CD14-positive monocyte (primary cell): ENCODE measurements around the gene SMIM35. TPM values are rescaled to one million over a fixed set of nuclear protein-coding genes. Genes with fewer than 3 reads are reported as not detected.

ENCODE experiments used
- DNase-seq, 3 donors: peaks; one replicate each; pipeline ENCODE4 v3.0.0-alpha.2; 2011 to 2022
- H2AFZ ChIP-seq: 2 replicates; pipeline ENCODE4 v1.6.0; 2012; ENCODE audit warnings: mild to moderate bottlenecking, low read depth, low read length, inconsistent platforms; ENCODE audit not compliant: insufficient read depth, poor library complexity, severe bottlenecking
- H3K27ac ChIP-seq, 2 donors: 1 replicate in 1 of 2; 2 replicates in 1 of 2; pipeline ENCODE4 v1.5.1; 2012 to 2013; ENCODE audit warnings: low read length in 2 of 2, control low read depth in 1 of 2, inconsistent platforms in 1 of 2, low read depth in 1 of 2, mild to moderate bottlenecking in 1 of 2
- H3K27me3 ChIP-seq, 2 donors: one replicate each; pipeline versions ENCODE4 v1.6.0 to v1.6.1; 2011 to 2013; ENCODE audit warnings: low read length in 2 of 2; ENCODE audit not compliant: control insufficient read depth in 2 of 2, insufficient read depth in 2 of 2
- H3K36me3 ChIP-seq, 2 donors: replicated peaks in 1 of 2; 1 replicate in 1 of 2; 2 replicates in 1 of 2; pipeline versions ENCODE4 v1.5.1 to v1.6.1; 2012 to 2013; ENCODE audit warnings: low read length in 2 of 2, control low read depth in 1 of 2, inconsistent platforms in 1 of 2, mild to moderate bottlenecking in 1 of 2; ENCODE audit not compliant: insufficient read depth in 2 of 2, control insufficient read depth in 1 of 2
- H3K4me1 ChIP-seq, 2 donors: 1 replicate in 1 of 2; 2 replicates in 1 of 2; pipeline versions ENCODE4 v1.5.1 to v1.6.1; 2012 to 2013; ENCODE audit warnings: low read length in 2 of 2, control low read depth in 1 of 2, inconsistent platforms in 1 of 2, mild to moderate bottlenecking in 1 of 2, moderate library complexity in 1 of 2; ENCODE audit not compliant: insufficient read depth in 2 of 2, control insufficient read depth in 1 of 2
- H3K4me2 ChIP-seq: replicated peaks from 2 replicates; pipeline ENCODE3; 2012; ENCODE audit warnings: low read length, moderate library complexity, mild to moderate bottlenecking; ENCODE audit not compliant: poor library complexity, severe bottlenecking; ENCODE audit errors: extremely low read depth
- H3K4me3 ChIP-seq, 3 experiments: fragments of 200-600 bp in 1 of 3; sonication (generic) in 1 of 3; replicated peaks in 1 of 3; 1 replicate in 2 of 3; 2 replicates in 1 of 3; pipeline ENCODE4 v1.5.1; 2011 to 2013; ENCODE audit warnings: low read length in 3 of 3, mild to moderate bottlenecking in 3 of 3, control low read depth in 2 of 3, low read depth in 2 of 3, inconsistent platforms in 1 of 3, moderate library complexity in 1 of 3
- H3K79me2 ChIP-seq: 2 replicates; pipeline ENCODE4 v1.6.0; 2012; ENCODE audit warnings: mild to moderate bottlenecking, control low read depth, inconsistent platforms, low read length, moderate library complexity; ENCODE audit not compliant: insufficient read depth
- H3K9ac ChIP-seq: 2 replicates; pipeline ENCODE4 v1.6.0; 2017; ENCODE audit warnings: low read length, mild to moderate bottlenecking; ENCODE audit not compliant: insufficient read depth, poor library complexity, severe bottlenecking
- H3K9me3 ChIP-seq, 2 donors: replicated peaks in 1 of 2; 1 replicate in 1 of 2; 2 replicates in 1 of 2; pipeline versions ENCODE4 v1.5.1 to v1.6.1; 2012 to 2013; ENCODE audit warnings: low read length in 2 of 2, control low read depth in 1 of 2; ENCODE audit not compliant: control insufficient read depth in 1 of 2, insufficient read depth in 1 of 2
- H4K20me1 ChIP-seq: 2 replicates; pipeline ENCODE4 v1.6.0; 2012; ENCODE audit warnings: mild to moderate bottlenecking, low read length, control low read depth, moderate library complexity; ENCODE audit not compliant: insufficient read depth
- H3K27ac Mint-ChIP-seq, 7 donors: one replicate each; pipeline ENCODE4 v1.8.0; 2020; ENCODE audit warnings: mild to moderate bottlenecking in 7 of 7, mixed read lengths in 7 of 7, moderate library complexity in 6 of 7, inconsistent platforms in 2 of 7
- H3K27me3 Mint-ChIP-seq, 3 donors: one replicate each; pipeline ENCODE4 v1.8.0; 2021 to 2022; ENCODE audit warnings: low read depth in 3 of 3, mild to moderate bottlenecking in 3 of 3, mixed read lengths in 3 of 3, moderate library complexity in 3 of 3, inconsistent platforms in 1 of 3
- H3K36me3 Mint-ChIP-seq, 2 donors: one replicate each; pipeline ENCODE4 v1.8.0; 2020; ENCODE audit warnings: mixed read lengths in 2 of 2, inconsistent platforms in 1 of 2, mild to moderate bottlenecking in 1 of 2
- H3K4me1 Mint-ChIP-seq: one replicate; pipeline ENCODE4 v1.8.0; 2020; ENCODE audit warnings: mild to moderate bottlenecking, mixed read lengths
- H3K4me3 Mint-ChIP-seq, 2 donors: one replicate each; pipeline ENCODE4 v1.8.0; 2020; ENCODE audit warnings: mild to moderate bottlenecking in 2 of 2, mixed read lengths in 2 of 2, moderate library complexity in 1 of 2
- H3K9me3 Mint-ChIP-seq, 7 donors: one replicate each; pipeline ENCODE4 v1.8.0; 2020 to 2022; ENCODE audit warnings: mixed read lengths in 7 of 7, mild to moderate bottlenecking in 6 of 7, moderate library complexity in 6 of 7, inconsistent platforms in 2 of 7
- CTCF ChIP-seq: fragments of 200-600 bp; IDR thresholded peaks from one replicate; pipeline ENCODE4 v1.8.0; 2022; ENCODE audit warnings: antibody characterized with exemption, mild to moderate bottlenecking
- WGBS: methylation state at CpG from one replicate; pipeline ENCODE4 v1.1.5; 2013; ENCODE audit warnings: missing lambda C conversion rate; ENCODE audit not compliant: insufficient coverage; 5-methylcytosine and 5-hydroxymethylcytosine counted together
- intact Hi-C, 2 donors: fragments of 100-400 bp; cut with micrococcal nuclease; formaldehyde crosslinking; loops; one replicate each; pipeline versions ENCODE4 v1.15.0 to v1.15.1; 2023
- polyA plus RNA-seq, 3 donors: library from polyadenylated mRNA; depleted of rRNA in 1 of 3; unstranded in 2 of 3; stranded (reverse) in 1 of 3; fragments of 300-500 nt in 2 of 3; fragments of >200 nt in 1 of 3; fragmentation: Illumina TruSeq in 2 of 3; gene quantifications; 1 replicate in 2 of 3; 2 replicates in 1 of 3; pipeline ENCODE4 v1.2.3, GENCODE V29; 2012 to 2021

The SMIM35 gene
- polyA plus RNA-seq, 3 donors, result 0.05 to 0.29 (median 0.11) TPM

- H3K9me3 ChIP-seq, result peaks cover 9 to 14% of the 10 kb centered on the region in 2 donors
- H3K36me3 ChIP-seq, result no peaks in the 10 kb centered on the region
- peaks cover 27 to 28% of the 10 kb centered on the region in 2 donors for H3K4me1 ChIP-seq
- H3K27ac Mint-ChIP-seq, result peak overlapping the region in 1 of 7 donors; percentile 5
- no peak overlapping the region for H3K4me2 ChIP-seq
- intact Hi-C loops, result no loop called here
- no peaks in the 10 kb centered on the region for H3K79me2 ChIP-seq
- no peaks in the 10 kb centered on the region for H3K27me3 ChIP-seq
- no peak overlapping the region for H3K9ac ChIP-seq
- no peak overlapping the region for H2AFZ ChIP-seq
- no peaks in the 10 kb centered on the region for H3K36me3 Mint-ChIP-seq
- 98% methylated on average over 4 of the region's 6 CpGs for WGBS
- H3K4me3 Mint-ChIP-seq, result no peak overlapping the region
- peaks cover 0 to 9% (median 3%) of the 10 kb centered on the region in 3 donors for H3K27me3 Mint-ChIP-seq
- H3K9me3 Mint-ChIP-seq, result peaks cover 5 to 16% (median 13%) of the 10 kb centered on the region in 7 donors
- TF ChIP-seq CTCF, result no peak
- no peak overlapping the region for H3K27ac ChIP-seq
- no peak overlapping the region for H3K4me3 ChIP-seq
- no peaks in the 10 kb centered on the region for H4K20me1 ChIP-seq
- no peak for DNase-seq
- peaks cover 37% of the 10 kb centered on the region for H3K4me1 Mint-ChIP-seq
Observed at GRCh38 chr11:118091690-118092089, 4.9 kb upstream of the SMIM35 start.

GRCh38 chr11:118090545-118091162, 3.9 kb upstream of the SMIM35 start:
- H3K4me1 Mint-ChIP-seq, result peaks cover 38% of the 10 kb centered on the region
- peaks cover 8 to 24% (median 20%) of the 10 kb centered on the region in 7 donors for H3K9me3 Mint-ChIP-seq
- no peak overlapping the region for H3K27ac ChIP-seq
- peaks cover 3% of the 10 kb centered on the region in 2 donors for H3K36me3 Mint-ChIP-seq
- peaks cover 0 to 11% (median 3%) of the 10 kb centered on the region in 3 donors for H3K27me3 Mint-ChIP-seq
- no peaks in the 10 kb centered on the region for H3K36me3 ChIP-seq
- peaks cover 32 to 37% of the 10 kb centered on the region in 2 donors for H3K4me1 ChIP-seq
- H2AFZ ChIP-seq, result no peak overlapping the region
- no peak for DNase-seq
- 100% methylated on average over 3 of the region's 7 CpGs for WGBS
- intact Hi-C loops, result no loop called here
- no peak overlapping the region for H3K9ac ChIP-seq
- H3K27ac Mint-ChIP-seq, result no peak overlapping the region
- no peak overlapping the region for H3K4me3 ChIP-seq
- no peaks in the 10 kb centered on the region for H3K79me2 ChIP-seq
- H3K27me3 ChIP-seq, result no peaks in the 10 kb centered on the region
- no peak overlapping the region for H3K4me3 Mint-ChIP-seq
- no peaks in the 10 kb centered on the region for H4K20me1 ChIP-seq
- TF ChIP-seq CTCF, result no peak
- no peak overlapping the region for H3K4me2 ChIP-seq
- H3K9me3 ChIP-seq, result peaks cover 15 to 21% of the 10 kb centered on the region in 2 donors
